Measurements from ENCODE around the gene PTCRA.
"Not testable (repeated sequence)": the region's sequence is repeated elsewhere in the genome, so short reads cannot be mapped to it uniquely, and the experiment has no call there.

DNA sequence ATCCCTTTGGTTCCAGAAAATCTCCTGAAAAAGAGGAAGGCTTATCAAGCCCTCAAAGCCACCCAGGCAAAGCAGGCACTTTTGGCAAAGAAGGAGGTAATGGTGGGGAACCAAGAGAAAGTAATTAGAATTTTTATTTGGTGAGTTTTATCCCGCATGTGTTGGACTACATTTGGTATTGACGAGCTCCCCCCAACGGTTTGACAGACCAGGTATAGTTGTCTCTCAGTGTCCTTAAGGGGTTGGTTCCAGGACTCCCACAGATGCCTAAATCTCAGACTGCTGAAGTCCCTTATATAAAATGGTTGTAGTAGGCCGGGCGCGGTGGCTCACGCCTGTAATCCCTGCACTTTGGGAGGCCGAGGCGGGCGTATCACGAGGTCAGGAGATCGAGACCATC is 35.0 kb upstream of the PTCRA start:
- not testable (repeated sequence) for TF ChIP-seq POLR2AphosphoS5, POU2F2 (IDR thresholded peaks at IDR 0.05; ENCODE audit: low read depth, low read length)

Measured in GM12891 (cell line).